ENCODE data around the gene ARID5B. TPM values are rescaled to one million over a fixed set of nuclear protein-coding genes. Genes with fewer than 3 reads are reported as not detected.
A peak's percentile ranks its signal among the peaks of the same experiment; 100 is the strongest.

ARID5B gene
- total and polyA plus RNA-seq, 2 experiments from 2014 or later, result 1.3 to 1.6 TPM

DNA sequence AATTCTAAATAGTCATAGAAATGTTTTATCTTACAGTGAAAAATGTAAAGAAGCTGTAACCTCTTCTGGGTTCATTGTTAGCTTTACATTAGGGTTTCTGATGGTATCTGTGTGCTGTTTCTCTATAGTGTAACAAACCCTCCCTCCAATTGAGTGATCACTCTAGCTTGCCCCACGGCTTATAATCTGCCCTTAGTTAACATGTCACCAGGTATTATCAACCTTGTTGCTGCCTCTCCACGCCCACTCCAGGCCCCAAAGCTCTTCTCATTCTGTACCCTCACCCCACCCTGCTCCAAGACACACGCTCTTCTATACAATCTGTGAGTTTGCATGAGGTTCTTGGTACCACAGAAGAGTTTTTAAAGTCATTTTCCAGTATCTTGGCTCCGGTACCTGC, 139.4 kb downstream of the ARID5B start (continued):
- TF ChIP-seq, protein P1, sequence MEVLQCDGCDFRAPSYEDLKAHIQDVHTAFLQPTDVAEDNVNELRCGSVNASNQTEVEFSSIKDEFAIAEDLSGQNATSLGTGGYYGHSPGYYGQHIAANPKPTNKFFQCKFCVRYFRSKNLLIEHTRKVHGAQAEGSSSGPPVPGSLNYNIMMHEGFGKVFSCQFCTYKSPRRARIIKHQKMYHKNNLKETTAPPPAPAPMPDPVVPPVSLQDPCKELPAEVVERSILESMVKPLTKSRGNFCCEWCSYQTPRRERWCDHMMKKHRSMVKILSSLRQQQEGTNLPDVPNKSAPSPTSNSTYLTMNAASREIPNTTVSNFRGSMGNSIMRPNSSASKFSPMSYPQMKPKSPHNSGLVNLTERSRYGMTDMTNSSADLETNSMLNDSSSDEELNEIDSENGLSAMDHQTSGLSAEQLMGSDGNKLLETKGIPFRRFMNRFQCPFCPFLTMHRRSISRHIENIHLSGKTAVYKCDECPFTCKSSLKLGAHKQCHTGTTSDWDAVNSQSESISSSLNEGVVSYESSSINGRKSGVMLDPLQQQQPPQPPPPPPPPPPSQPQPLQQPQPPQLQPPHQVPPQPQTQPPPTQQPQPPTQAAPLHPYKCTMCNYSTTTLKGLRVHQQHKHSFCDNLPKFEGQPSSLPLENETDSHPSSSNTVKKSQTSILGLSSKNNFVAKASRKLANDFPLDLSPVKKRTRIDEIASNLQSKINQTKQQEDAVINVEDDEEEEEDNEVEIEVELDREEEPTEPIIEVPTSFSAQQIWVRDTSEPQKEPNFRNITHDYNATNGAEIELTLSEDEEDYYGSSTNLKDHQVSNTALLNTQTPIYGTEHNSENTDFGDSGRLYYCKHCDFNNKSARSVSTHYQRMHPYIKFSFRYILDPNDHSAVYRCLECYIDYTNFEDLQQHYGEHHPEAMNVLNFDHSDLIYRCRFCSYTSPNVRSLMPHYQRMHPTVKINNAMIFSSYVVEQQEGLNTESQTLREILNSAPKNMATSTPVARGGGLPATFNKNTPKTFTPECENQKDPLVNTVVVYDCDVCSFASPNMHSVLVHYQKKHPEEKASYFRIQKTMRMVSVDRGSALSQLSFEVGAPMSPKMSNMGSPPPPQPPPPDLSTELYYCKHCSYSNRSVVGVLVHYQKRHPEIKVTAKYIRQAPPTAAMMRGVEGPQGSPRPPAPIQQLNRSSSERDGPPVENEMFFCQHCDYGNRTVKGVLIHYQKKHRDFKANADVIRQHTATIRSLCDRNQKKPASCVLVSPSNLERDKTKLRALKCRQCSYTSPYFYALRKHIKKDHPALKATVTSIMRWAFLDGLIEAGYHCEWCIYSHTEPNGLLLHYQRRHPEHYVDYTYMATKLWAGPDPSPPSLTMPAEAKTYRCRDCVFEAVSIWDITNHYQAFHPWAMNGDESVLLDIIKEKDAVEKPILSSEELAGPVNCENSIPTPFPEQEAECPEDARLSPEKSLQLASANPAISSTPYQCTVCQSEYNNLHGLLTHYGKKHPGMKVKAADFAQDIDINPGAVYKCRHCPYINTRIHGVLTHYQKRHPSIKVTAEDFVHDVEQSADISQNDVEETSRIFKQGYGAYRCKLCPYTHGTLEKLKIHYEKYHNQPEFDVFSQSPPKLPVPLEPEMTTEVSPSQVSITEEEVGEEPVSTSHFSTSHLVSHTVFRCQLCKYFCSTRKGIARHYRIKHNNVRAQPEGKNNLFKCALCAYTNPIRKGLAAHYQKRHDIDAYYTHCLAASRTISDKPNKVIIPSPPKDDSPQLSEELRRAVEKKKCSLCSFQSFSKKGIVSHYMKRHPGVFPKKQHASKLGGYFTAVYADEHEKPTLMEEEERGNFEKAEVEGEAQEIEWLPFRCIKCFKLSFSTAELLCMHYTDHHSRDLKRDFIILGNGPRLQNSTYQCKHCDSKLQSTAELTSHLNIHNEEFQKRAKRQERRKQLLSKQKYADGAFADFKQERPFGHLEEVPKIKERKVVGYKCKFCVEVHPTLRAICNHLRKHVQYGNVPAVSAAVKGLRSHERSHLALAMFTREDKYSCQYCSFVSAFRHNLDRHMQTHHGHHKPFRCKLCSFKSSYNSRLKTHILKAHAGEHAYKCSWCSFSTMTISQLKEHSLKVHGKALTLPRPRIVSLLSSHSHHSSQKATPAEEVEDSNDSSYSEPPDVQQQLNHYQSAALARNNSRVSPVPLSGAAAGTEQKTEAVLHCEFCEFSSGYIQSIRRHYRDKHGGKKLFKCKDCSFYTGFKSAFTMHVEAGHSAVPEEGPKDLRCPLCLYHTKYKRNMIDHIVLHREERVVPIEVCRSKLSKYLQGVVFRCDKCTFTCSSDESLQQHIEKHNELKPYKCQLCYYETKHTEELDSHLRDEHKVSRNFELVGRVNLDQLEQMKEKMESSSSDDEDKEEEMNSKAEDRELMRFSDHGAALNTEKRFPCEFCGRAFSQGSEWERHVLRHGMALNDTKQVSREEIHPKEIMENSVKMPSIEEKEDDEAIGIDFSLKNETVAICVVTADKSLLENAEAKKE (CRISPR knock-in tag; IDR thresholded peaks at IDR 0.05), result no peak
- no peak for TF ChIP-seq EZH2phosphoT487 (IDR thresholded peaks at IDR 0.05; ENCODE audit: unreplicated experiment)

DNA sequence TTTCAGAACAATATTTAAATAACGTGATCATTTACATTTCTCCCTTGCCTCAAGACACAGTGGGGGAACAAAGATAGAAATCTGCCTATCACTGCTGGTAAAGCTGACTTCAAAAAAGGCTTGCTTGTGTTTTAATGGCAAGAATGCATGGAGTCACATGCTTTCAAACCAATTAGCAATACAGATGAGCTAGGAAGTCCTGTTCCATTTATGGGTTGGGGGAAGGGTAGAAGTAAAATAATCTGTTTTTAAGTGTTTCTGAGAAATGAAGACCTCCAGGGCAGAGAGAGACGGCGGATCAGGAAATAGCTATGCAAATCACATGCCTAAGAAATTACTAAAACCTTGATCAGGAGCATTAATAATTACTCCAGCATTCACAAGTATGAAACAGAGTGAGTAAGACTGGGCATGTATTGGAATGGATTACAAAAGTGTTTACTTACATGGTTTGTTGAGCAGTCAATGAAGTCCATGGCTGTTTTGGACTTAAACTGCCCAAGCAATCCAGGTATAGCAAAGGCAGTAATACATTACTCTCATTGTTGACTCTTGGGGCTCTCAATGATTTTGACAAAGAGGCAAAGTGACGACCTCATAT, 142.0 kb downstream of the ARID5B start:
- Histone ChIP-seq H3K36me3 (ENCODE audit: insufficient read depth) (no peaks in the 10 kb centered on the region), H3K27ac (ENCODE audit: low read depth) (no peak overlapping the region), H4K20me1 (replicated peaks; ENCODE audit: insufficient read depth) (no peaks in the 10 kb centered on the region), H2AFZ (no peak overlapping the region), H3K4me1 (ENCODE audit: insufficient read depth) (peaks cover 26% of the 10 kb centered on the region), H3F3A (replicated peaks; ENCODE audit: low read depth) (no peaks in the 10 kb centered on the region), H3K4me2 (peak overlapping the region; percentile 68; the same call in 1 of the 2 replicates), H3K4me3 (no peak overlapping the region), H3K27me3 (ENCODE audit: insufficient read depth) (no peaks in the 10 kb centered on the region), H3K9me2 (ENCODE audit: insufficient read depth) (no peaks in the 10 kb centered on the region), H3K79me2 (replicated peaks; ENCODE audit: insufficient read depth) (no peaks in the 10 kb centered on the region)
- Mint-ChIP-seq H3K27ac (no peak overlapping the region), H3K9me3 (no peaks in the 10 kb centered on the region), H3K4me1 (peaks cover 42% of the 10 kb centered on the region), H3K27me3 (ENCODE audit: insufficient read depth, low read depth, poor library complexity) (no peaks in the 10 kb centered on the region), H3K36me3 (ENCODE audit: low read depth) (no peaks in the 10 kb centered on the region), H3K4me3 (no peak overlapping the region)
- ATAC-seq (no peak), DNase-seq (ENCODE audit: low spot score) (no peak)
- TF ChIP-seq CREB1 (CRISPR knock-in tag; IDR thresholded peaks at IDR 0.05; ENCODE audit: low read depth) (no peak), EZH2 (IDR thresholded peaks at IDR 0.05; ENCODE audit: low read depth, unreplicated experiment) (no peak), NANOG (IDR thresholded peaks at IDR 0.05; ENCODE audit: borderline replicate concordance) (no peak), JUNB (IDR thresholded peaks at IDR 0.05; ENCODE audit: unreplicated experiment) (no peak), STAT1 (IDR thresholded peaks at IDR 0.05; ENCODE audit: unreplicated experiment) (no peak), ZNF114 (CRISPR knock-in tag; IDR thresholded peaks at IDR 0.05) (no peak)
- TF ChIP-seq, protein P2, sequence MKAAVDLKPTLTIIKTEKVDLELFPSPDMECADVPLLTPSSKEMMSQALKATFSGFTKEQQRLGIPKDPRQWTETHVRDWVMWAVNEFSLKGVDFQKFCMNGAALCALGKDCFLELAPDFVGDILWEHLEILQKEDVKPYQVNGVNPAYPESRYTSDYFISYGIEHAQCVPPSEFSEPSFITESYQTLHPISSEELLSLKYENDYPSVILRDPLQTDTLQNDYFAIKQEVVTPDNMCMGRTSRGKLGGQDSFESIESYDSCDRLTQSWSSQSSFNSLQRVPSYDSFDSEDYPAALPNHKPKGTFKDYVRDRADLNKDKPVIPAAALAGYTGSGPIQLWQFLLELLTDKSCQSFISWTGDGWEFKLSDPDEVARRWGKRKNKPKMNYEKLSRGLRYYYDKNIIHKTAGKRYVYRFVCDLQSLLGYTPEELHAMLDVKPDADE (IDR thresholded peaks at IDR 0.05), result no peak
- TF ChIP-seq, protein P3, sequence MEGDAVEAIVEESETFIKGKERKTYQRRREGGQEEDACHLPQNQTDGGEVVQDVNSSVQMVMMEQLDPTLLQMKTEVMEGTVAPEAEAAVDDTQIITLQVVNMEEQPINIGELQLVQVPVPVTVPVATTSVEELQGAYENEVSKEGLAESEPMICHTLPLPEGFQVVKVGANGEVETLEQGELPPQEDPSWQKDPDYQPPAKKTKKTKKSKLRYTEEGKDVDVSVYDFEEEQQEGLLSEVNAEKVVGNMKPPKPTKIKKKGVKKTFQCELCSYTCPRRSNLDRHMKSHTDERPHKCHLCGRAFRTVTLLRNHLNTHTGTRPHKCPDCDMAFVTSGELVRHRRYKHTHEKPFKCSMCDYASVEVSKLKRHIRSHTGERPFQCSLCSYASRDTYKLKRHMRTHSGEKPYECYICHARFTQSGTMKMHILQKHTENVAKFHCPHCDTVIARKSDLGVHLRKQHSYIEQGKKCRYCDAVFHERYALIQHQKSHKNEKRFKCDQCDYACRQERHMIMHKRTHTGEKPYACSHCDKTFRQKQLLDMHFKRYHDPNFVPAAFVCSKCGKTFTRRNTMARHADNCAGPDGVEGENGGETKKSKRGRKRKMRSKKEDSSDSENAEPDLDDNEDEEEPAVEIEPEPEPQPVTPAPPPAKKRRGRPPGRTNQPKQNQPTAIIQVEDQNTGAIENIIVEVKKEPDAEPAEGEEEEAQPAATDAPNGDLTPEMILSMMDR (conservative IDR thresholded peaks at IDR 0.05; ENCODE audit: low read depth in 2 of 2), result no peak

Measured in GM23338 (cell line).